WERI-Rb-1 (cell line): ENCODE measurements around the gene LRRIQ4.

Experiments used
- DNase-seq: peaks from one replicate; pipeline ENCODE4 v3.0.0-alpha.2; 2020
- H3K27ac ChIP-seq: fragments of 250-450 bp; sonication (Bioruptor Pico); 2 replicates; pipeline ENCODE4 v1.5.1; 2020; ENCODE audit warnings: mild to moderate bottlenecking, moderate library complexity
- H3K27me3 ChIP-seq: fragments of 250-450 bp; sonication (Bioruptor Pico); 2 replicates; pipeline ENCODE4 v1.5.1; 2021; ENCODE audit warnings: mild to moderate bottlenecking, low read depth, moderate library complexity; ENCODE audit not compliant: insufficient read depth, severe bottlenecking
- H3K36me3 ChIP-seq: fragments of 250-450 bp; sonication (Bioruptor Pico); 2 replicates; pipeline ENCODE4 v1.5.1; 2020; ENCODE audit warnings: mild to moderate bottlenecking, moderate library complexity
- H3K4me3 ChIP-seq: 2 replicates; pipeline ENCODE4 v1.5.1; 2011; ENCODE audit warnings: low read depth, mild to moderate bottlenecking, control low read depth, low read length
- H3K9me3 ChIP-seq: fragments of 250-450 bp; sonication (Bioruptor Pico); 2 replicates; pipeline ENCODE4 v1.5.1; 2021; ENCODE audit warnings: mild to moderate bottlenecking, moderate library complexity; ENCODE audit not compliant: severe bottlenecking
- TF ChIP-seq, protein P1 (sequence below): IDR thresholded peaks from 2 replicates; pipeline ENCODE4 v1.5.1; 2011; ENCODE audit warnings: low read depth, mild to moderate bottlenecking, control low read depth, inconsistent platforms, low read length

Gene LRRIQ4

DNA sequence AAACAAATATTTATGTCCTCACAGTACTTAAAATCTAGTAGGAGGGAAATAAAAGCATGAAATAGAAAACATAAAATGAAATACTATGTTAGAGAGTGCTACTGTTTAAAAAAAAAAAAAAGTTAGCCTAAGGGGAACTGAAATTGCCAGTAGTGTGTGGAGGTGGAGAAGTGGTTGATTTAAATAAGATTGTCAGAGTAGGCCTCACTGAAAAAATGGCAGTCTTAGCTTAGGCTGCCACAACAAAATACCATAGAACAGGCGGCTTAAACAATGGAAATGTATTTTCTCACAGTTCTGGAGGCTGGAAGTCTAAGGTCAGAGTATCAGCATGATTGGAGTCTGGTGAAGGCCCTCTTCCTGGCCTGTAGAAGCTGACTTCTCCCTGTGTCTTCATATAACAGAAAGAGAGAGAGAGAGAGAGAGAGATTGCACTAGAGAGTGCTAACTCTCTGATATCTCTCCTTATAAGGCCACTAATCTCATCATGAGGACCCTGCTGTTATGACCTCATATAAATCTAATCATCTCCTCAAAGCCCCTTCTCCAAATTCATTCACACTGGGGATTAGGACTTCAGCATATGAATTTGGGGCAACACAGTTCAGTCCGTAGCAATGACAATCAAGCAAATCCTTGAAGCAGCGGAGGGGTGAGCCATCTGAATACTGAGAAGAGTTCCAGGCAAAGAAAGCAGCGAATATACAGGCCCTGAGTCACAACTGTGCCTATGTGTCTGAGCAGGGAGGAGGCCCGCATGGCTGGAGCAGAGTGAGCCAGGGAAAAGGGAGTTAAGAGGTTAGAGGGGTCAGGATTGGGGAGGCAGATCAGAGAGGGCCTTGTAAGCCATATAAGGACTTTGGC lies 23.6 kb downstream of the LRRIQ4 start:
- H3K36me3 ChIP-seq: no peaks in the 10 kb centered on the region
- H3K9me3 ChIP-seq: no peaks in the 10 kb centered on the region
- H3K4me3 ChIP-seq: no peak overlapping the region
- H3K27ac ChIP-seq: no peak overlapping the region
- TF ChIP-seq, protein P1, sequence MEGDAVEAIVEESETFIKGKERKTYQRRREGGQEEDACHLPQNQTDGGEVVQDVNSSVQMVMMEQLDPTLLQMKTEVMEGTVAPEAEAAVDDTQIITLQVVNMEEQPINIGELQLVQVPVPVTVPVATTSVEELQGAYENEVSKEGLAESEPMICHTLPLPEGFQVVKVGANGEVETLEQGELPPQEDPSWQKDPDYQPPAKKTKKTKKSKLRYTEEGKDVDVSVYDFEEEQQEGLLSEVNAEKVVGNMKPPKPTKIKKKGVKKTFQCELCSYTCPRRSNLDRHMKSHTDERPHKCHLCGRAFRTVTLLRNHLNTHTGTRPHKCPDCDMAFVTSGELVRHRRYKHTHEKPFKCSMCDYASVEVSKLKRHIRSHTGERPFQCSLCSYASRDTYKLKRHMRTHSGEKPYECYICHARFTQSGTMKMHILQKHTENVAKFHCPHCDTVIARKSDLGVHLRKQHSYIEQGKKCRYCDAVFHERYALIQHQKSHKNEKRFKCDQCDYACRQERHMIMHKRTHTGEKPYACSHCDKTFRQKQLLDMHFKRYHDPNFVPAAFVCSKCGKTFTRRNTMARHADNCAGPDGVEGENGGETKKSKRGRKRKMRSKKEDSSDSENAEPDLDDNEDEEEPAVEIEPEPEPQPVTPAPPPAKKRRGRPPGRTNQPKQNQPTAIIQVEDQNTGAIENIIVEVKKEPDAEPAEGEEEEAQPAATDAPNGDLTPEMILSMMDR: no peak
- DNase-seq: no peak
- H3K27me3 ChIP-seq: no peaks in the 10 kb centered on the region

DNA sequence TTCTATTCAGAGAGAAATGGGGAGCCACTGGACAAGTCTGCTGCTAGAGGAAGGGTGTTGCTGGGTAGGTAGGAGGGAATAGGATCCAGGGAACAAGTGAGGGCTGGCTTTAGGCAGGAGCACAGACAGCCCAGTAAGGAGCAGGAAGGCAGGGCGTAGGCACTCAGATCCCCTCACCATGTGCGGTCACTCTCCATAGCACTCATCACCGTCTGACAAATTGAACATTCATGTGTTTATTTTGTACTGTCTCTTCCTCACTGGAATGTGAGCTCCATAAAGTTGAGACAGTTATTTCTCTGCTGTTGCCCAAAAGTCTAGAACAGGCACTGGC lies 24.2 kb downstream of the LRRIQ4 start:
- TF ChIP-seq, protein P1: no peak
- no peaks in the 10 kb centered on the region for H3K36me3 ChIP-seq
- no peaks in the 10 kb centered on the region for H3K27me3 ChIP-seq
- H3K27ac ChIP-seq: no peak overlapping the region
- no peak for DNase-seq
- H3K4me3 ChIP-seq: no peak overlapping the region
- no peaks in the 10 kb centered on the region for H3K9me3 ChIP-seq

DNA sequence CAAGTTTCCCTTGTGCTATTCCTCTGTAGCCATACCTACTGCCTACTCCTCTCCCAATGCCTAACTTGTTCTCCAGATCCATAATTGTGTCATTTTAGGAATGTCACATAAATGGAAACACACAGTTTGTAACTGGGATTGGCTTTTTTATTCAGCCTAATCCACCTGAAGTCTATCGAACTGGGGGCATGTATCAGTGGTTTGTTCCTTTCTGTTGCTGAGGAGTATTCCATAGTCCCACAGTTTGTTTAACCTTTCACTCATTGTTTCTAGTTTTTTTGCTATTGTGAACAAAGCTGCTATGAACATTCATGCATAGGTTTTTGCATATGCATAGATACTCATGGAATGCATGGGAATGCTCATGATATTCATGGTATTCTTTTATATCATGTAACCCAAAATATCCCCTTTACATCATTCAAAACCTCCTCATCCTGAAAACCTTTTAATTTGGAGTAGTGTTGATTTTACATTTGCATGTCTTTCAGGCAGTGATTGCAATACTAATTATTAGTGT lies 25.9 kb downstream of the LRRIQ4 start:
- no peak for DNase-seq
- Histone ChIP-seq H3K27me3 (no peaks in the 10 kb centered on the region), H3K27ac (no peak overlapping the region), H3K36me3 (no peaks in the 10 kb centered on the region), H3K4me3 (no peak overlapping the region), H3K9me3 (no peaks in the 10 kb centered on the region)
- TF ChIP-seq, protein P1: no peak

DNA sequence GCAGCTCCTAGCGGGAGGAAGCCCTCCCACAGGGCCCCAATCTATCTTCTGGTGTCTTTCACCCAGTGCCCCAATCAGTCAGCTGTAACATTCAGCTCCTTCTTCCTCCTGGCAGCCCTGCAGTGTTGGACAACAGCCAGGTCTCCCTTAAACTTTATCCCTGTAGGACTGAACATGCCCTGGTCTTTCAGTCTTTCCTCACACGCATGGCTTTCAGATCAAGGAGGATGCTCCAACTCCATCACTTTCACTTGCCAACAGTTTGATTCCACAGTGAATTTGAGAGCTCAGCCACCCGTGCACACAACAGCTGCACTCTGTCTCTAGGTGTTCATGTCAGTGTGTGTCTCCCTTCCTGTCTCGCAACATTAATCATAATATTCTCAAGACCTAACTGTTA lies 28.5 kb downstream of the LRRIQ4 start:
- H3K27me3 ChIP-seq: no peaks in the 10 kb centered on the region
- TF ChIP-seq, protein P1: no peak
- H3K9me3 ChIP-seq: no peaks in the 10 kb centered on the region
- DNase-seq: no peak
- H3K4me3 ChIP-seq: no peak overlapping the region
- H3K27ac ChIP-seq: no peak overlapping the region
- no peaks in the 10 kb centered on the region for H3K36me3 ChIP-seq

DNA sequence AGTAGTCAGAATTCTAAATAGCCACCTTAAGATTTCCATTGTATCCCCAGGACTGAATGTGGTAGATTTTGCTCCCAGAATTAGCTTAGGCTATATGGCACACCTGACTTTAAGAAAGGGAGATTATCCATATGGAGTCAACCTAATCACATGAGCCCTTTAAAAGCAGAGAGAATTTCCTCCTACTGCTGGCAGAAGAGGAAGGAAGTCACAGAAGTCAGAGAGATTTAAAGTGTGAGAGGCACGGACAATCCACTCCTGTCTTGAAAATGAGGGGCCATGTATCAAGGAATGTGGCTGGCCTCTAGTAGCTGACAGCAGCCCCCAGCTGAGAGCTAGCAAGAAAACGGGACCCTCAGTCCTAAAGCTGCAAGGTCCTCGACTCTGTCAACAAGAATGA lies 30.3 kb downstream of the LRRIQ4 start:
- no peaks in the 10 kb centered on the region for H3K36me3 ChIP-seq
- DNase-seq: no peak
- TF ChIP-seq, protein P1: no peak

More for the DNA sequence above, 30.3 kb downstream of the LRRIQ4 start:
- Histone ChIP-seq H3K27me3 (no peaks in the 10 kb centered on the region), H3K27ac (no peak overlapping the region), H3K9me3 (no peaks in the 10 kb centered on the region), H3K4me3 (no peak overlapping the region)
